IPS-20b (cell line): Measurements from ENCODE around the gene AAK1.

Experiments used
- H3K27ac ChIP-seq: one replicate; pipeline ENCODE4 v1.5.1; 2013; ENCODE audit warnings: low read length
- H3K27me3 ChIP-seq: 2 replicates; pipeline ENCODE4 v1.6.1; 2013; ENCODE audit warnings: mild to moderate bottlenecking, low read length, inconsistent platforms; ENCODE audit not compliant: insufficient read depth
- H3K36me3 ChIP-seq: 2 replicates; pipeline ENCODE4 v1.6.1; 2013; ENCODE audit warnings: low read depth, mild to moderate bottlenecking, inconsistent platforms, low read length, moderate library complexity; ENCODE audit not compliant: insufficient read depth
- H3K4me1 ChIP-seq: 2 replicates; pipeline ENCODE4 v1.6.1; 2013; ENCODE audit warnings: mild to moderate bottlenecking, control low read depth, inconsistent platforms, low read length, moderate library complexity; ENCODE audit not compliant: insufficient read depth
- H3K4me3 ChIP-seq: 2 replicates; pipeline ENCODE4 v1.5.1; 2013; ENCODE audit warnings: mild to moderate bottlenecking, low read length, inconsistent platforms
- H3K9ac ChIP-seq: 2 replicates; pipeline ENCODE4 v1.6.1; 2013; ENCODE audit warnings: low read depth, mild to moderate bottlenecking, inconsistent platforms, low read length, moderate library complexity
- H3K9me3 ChIP-seq: 2 replicates; pipeline ENCODE4 v1.6.1; 2013; ENCODE audit warnings: mild to moderate bottlenecking, low read depth, low read length, inconsistent platforms; ENCODE audit not compliant: insufficient read depth

Gene AAK1

DNA sequence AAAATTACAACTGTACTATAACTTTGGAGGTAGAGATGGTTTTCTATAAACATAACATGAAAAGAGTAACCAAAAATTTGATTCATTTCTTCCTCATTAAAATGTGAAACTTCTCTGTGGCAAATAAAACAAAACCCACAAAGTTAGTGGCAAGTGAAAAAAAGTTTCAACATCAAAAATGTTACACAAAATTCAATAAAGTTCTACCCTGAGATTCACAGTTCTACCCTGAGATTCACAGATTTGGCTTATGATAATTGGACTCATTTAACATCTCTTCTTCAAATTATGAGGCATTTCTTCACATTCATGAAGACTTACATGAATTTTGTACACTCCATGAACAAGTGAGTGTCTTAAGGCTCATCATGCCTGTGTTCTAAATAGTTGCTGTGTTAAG lies 51.0 kb downstream of the AAK1 start:
- H3K4me3 ChIP-seq: no peak overlapping the region
- no peaks in the 10 kb centered on the region for H3K9me3 ChIP-seq
- H3K36me3 ChIP-seq: no peaks in the 10 kb centered on the region
- H3K9ac ChIP-seq: no peak overlapping the region
- no peak overlapping the region for H3K27ac ChIP-seq
- H3K27me3 ChIP-seq: no peaks in the 10 kb centered on the region
- H3K4me1 ChIP-seq: peaks cover 6% of the 10 kb centered on the region

DNA sequence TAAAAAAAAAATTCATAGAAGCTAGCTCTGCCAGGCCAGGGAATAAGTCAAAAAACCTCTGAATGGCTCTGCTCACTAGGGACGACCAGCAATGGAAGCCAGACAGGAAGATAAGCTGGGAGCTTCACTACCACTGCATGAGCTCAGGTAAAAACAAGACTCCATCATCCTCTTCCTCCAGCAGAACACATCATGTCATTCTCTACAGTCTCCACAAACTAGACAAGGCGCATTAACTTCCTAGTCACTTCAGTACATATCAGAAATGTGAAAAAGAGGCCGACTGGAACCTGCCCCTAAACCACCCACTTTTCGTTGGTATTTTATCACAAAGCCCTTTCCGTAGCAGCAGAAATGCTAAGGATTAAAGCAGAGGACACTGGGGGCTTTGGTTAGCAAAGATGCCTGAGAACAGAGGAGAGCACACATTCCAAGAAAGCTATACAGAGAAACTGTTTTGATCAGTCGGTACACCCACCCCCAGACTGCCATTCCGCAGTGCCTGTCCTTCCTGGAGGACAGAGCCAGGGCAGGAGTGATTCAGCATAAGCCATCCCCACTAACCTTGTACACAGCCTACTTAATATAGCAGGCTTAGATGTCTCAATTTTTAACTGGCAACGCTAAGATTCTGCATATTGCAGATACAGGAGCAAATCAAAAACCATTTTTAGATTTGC lies 53.4 kb downstream of the AAK1 start:
- no peak overlapping the region for H3K4me3 ChIP-seq
- no peak overlapping the region for H3K9ac ChIP-seq
- no peaks in the 10 kb centered on the region for H3K9me3 ChIP-seq
- no peaks in the 10 kb centered on the region for H3K27me3 ChIP-seq
- peaks cover 14% of the 10 kb centered on the region for H3K4me1 ChIP-seq
- H3K36me3 ChIP-seq: no peaks in the 10 kb centered on the region
- H3K27ac ChIP-seq: no peak overlapping the region

DNA sequence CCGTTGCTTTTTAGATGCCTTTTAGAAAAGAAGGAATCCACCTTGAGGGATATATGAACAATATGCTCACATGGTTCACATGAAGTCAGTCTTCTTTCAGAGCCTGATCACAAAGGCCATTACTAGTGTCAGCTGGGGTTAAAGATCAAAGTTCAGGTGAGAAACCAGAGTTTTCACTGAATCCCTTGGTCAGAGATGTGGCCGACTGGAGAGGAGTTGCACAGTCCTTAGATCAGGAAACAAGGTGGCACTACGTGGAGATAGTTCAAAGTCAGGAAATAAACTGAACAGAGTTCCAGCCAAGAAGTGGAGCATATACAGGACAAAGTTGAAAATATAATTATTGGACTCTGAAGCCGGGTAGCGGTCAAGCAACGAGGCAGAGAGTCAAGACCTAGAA lies 54.6 kb downstream of the AAK1 start:
- H3K36me3 ChIP-seq: no peaks in the 10 kb centered on the region
- no peaks in the 10 kb centered on the region for H3K27me3 ChIP-seq
- no peak overlapping the region for H3K4me3 ChIP-seq
- H3K9me3 ChIP-seq: no peaks in the 10 kb centered on the region
- no peak overlapping the region for H3K27ac ChIP-seq
- H3K4me1 ChIP-seq: peaks cover 14% of the 10 kb centered on the region
- no peak overlapping the region for H3K9ac ChIP-seq

DNA sequence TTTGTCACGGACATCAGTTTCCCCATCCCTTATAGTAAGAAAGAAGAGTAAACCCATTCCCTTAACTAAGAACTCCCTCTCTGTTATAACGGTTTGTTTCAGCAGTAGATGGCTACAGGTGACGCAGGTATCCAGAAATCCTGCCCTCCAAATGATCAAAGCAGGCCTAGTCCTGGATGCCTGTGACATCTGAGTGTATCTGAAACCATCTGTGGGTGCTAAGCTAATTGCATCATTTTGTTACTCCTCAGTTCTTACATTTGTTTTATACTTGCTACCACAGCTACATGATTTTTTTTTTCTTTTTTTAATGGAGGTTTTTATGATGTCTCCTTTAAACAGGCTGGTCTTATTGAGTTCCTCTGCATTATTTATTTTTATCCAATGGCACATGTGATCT lies 55.1 kb downstream of the AAK1 start:
- Histone ChIP-seq H3K4me3 (no peak overlapping the region), H3K9me3 (no peaks in the 10 kb centered on the region), H3K4me1 (peaks cover 14% of the 10 kb centered on the region), H3K27ac (no peak overlapping the region), H3K36me3 (no peaks in the 10 kb centered on the region), H3K27me3 (no peaks in the 10 kb centered on the region), H3K9ac (no peak overlapping the region)

DNA sequence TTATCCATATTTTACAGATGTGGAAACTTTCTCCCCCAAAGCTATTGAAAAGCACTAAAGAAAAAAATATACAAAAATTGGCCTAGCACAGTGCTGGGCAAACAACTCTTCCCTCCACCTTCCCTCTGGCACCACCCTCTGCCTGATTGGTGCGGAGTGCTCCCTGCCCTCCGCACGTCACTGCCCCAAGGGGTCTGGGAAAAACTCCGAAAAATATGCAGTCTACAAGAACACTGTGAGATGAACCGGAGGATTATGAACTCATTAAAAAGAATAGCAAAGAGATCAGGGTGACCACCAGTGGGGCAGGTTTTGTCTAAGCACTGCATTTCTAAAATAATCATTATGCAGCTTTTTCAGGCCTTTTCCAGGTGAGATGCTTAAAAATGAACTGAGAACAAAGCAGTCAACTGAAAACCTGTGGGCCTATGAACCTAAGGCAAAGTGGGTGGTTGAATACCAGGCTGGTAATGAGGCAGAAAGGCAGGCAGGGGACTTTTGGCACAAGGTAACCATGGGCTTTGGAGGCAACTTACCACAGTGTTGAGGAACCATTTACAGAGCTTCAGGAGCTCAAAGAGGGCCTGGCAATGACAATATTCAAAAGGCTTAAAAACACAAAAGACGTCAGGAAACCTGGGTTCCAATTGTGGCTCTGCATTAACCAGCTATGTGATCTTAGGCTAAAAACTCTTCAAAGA lies 57.5 kb downstream of the AAK1 start:
- Histone ChIP-seq H3K4me1 (peaks cover 23% of the 10 kb centered on the region), H3K9me3 (no peaks in the 10 kb centered on the region), H3K9ac (no peak overlapping the region), H3K27me3 (no peaks in the 10 kb centered on the region), H3K4me3 (no peak overlapping the region), H3K27ac (no peak overlapping the region), H3K36me3 (no peaks in the 10 kb centered on the region)

DNA sequence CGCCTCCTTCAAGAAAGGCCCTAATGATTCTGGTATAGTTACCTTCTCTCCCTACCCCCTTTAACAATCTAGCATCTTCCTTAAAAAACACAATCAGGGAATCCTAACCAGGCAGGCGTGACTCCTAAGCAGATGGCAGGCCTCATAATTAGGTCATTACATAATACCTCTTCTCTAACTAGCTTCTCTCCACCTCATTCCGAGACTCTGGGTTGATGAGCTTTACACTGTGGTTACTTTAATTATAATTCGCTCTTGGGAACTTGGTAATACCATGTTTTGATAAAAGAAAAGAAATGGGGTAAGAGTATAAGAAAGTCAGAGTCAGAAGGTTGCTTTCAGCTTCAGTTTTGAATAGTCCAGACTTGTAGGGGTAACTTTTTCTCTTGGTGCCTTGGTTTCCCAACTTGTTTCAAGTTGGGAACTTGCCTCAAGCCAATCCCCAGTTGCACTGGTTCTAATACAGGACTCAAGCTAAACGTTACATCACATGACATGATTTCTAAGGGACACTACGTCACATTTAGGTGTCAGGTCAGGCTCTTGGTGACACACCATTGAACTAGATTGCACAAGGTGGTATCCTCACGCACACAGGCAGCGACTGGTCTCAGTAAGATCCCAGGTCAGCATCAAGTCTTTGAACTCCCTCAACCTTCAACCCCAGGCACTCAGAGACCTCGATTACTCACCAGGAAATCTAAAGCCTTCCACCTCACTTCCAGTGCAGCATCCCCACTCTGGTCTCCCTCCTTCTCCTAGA lies 59.2 kb downstream of the AAK1 start:
- Histone ChIP-seq H3K9ac (no peak overlapping the region), H3K9me3 (no peaks in the 10 kb centered on the region), H3K36me3 (no peaks in the 10 kb centered on the region), H3K27ac (no peak overlapping the region), H3K4me1 (peaks cover 21% of the 10 kb centered on the region), H3K4me3 (no peak overlapping the region), H3K27me3 (no peaks in the 10 kb centered on the region)

DNA sequence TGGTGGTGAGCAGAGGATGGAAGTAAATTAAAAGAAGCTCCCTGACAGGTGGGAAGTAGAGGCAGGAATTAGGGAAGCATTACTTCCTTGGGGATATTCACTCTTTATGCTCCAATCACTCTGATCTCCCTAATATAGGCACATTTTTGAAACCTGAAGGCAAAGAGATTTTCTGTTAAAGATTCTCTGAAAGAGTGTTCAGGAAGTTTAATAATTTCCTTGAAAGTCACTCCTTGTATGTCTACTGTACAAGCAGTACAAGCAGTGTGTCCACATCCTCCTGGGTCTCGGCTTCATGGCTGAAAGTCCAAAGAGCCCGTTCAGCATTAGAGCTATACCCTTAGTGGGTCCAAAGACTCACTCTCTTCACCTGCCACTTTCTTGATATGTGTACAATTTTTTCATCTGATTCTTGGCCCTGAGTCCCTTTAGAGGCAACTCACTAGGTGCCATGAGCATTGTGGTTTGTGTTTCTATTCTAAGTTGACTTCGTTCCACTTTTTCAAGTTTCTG lies 60.2 kb downstream of the AAK1 start:
- no peak overlapping the region for H3K27ac ChIP-seq
- no peaks in the 10 kb centered on the region for H3K9me3 ChIP-seq
- H3K4me1 ChIP-seq: peaks cover 21% of the 10 kb centered on the region
- no peaks in the 10 kb centered on the region for H3K36me3 ChIP-seq
- H3K9ac ChIP-seq: no peak overlapping the region
- no peaks in the 10 kb centered on the region for H3K27me3 ChIP-seq
- H3K4me3 ChIP-seq: no peak overlapping the region

DNA sequence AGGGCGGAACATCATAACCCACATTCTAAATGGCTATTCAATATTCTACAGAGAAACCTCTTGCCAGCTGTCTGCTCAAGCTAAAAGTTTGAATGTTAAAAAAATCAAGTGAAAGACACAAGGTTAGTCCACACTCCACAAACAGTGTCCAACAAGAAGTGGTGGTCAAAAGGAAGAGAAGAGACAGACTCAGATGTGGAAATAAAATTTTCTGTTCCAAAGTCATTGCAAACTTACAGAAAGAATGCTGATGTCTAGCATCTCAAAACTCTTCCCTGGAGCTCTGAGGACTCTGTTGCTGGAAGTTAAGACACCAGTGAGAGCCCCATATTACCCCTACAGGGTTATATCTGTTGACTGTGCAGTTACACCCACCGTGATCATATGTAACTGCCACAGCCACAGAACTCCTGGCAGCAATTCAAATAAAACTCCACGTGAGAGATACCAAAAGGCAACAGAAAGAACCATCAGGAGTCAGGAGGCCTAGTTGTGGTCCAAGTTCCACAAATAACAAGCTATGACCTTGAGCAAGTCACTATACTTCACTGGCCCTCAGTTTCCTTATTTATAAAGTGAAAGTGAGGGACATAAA lies 60.9 kb downstream of the AAK1 start:
- no peak overlapping the region for H3K4me3 ChIP-seq
- H3K36me3 ChIP-seq: no peaks in the 10 kb centered on the region
- no peaks in the 10 kb centered on the region for H3K27me3 ChIP-seq
- H3K9ac ChIP-seq: 0 out of 2 replicates have a peak overlapping the region, but pooled peaks have one; percentile 4
- H3K4me1 ChIP-seq: peaks cover 25% of the 10 kb centered on the region
- H3K9me3 ChIP-seq: no peaks in the 10 kb centered on the region
- no peak overlapping the region for H3K27ac ChIP-seq

DNA sequence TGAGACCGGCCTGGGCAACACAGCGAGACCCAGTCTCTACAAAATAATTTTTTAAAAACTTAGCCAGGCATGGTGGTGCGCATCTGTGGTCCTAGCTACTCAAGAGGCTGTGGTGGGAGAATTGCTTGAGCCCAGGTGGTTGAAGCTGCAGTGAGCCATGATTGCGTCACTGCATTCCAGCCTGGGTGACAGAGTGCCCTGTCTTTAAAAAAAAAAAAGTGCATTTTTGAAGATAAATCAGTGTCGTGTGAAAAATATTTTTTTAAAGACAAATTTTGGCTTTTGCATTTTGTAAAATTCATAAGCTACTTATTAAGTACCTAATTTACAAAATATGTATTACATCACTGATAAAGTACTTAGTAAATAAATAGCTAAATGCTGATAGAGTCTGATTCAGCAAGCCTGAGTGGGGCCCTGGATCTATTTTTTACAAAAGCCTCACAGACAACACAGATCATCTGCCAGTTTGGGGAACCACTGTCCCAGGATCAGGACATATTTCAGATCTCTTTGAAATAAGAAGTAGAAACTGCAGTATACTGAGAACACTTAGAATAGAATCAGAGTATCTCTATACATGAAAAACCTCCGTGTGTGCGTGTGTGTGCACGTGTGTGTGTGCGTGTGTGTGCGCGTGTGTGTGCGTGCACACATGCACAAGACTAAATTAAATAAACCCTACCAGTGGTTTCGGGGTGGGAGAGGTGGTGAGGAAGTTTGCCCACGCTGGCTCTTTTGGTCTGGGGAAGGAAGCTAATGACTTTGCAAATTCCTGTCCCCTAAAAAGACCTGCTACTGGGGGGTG lies 61.6 kb downstream of the AAK1 start:
- no peak overlapping the region for H3K27ac ChIP-seq
- peaks cover 30% of the 10 kb centered on the region for H3K4me1 ChIP-seq
- no peak overlapping the region for H3K4me3 ChIP-seq
- no peaks in the 10 kb centered on the region for H3K27me3 ChIP-seq
- no peaks in the 10 kb centered on the region for H3K9me3 ChIP-seq
- no peaks in the 10 kb centered on the region for H3K36me3 ChIP-seq
- 0 out of 2 replicates have a peak overlapping the region, but pooled peaks have one; percentile 4 for H3K9ac ChIP-seq

DNA sequence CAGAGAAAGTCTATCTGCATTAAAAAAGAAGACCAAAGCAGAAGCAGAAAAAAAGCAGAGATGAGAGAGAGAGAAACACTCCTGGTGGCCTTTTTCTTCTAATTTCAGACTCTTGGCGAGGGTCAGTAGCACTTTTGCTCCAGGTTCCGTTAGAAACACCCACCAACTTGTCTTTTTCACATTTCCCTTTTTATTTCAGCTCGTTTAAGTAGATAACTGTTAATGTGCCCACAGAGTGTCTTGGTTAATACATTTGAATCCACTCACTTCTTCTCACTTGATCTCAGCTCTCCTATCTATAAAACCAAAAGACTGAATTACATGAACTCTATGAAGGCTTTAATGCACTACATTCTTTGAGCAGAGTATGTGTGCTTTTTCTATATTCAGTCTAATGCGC lies 63.1 kb downstream of the AAK1 start:
- H3K9ac ChIP-seq: no peak overlapping the region
- H3K36me3 ChIP-seq: no peaks in the 10 kb centered on the region
- H3K4me3 ChIP-seq: no peak overlapping the region
- H3K9me3 ChIP-seq: no peaks in the 10 kb centered on the region
- H3K27ac ChIP-seq: no peak overlapping the region
- H3K27me3 ChIP-seq: no peaks in the 10 kb centered on the region
- peaks cover 22% of the 10 kb centered on the region for H3K4me1 ChIP-seq

DNA sequence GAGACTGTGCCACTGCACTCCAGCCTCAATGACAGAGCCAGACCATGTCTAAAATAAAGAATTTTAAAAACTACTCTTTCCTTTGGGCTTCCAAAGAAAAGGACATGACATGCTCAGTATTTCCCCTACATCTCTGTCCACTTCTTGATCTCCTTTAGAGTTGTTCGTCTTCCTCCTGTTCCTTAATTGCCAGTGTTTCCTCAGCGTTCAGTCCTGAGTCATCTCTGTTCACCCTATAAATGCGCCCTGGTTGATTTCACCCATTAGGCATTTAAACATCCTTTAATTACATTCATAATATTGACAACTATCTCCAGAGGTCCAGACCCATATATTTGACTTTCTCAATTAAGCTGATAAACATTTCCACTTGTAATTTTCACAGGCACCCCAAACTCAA lies 64.0 kb downstream of the AAK1 start:
- no peaks in the 10 kb centered on the region for H3K27me3 ChIP-seq

More for the DNA sequence above, 64.0 kb downstream of the AAK1 start:
- Histone ChIP-seq H3K27ac (no peak overlapping the region), H3K9me3 (no peaks in the 10 kb centered on the region), H3K9ac (no peak overlapping the region), H3K36me3 (no peaks in the 10 kb centered on the region), H3K4me3 (no peak overlapping the region), H3K4me1 (peaks cover 22% of the 10 kb centered on the region)
